Skin epidermis (tissue), 12 donors: ENCODE measurements around the gene PDE1A.

Source experiments
- H3K27ac ChIP-seq, 21 experiments: fragments of 200-600 bp; sonication (generic) in 11 of 21; one replicate each; pipeline ENCODE4 v1.5.0; 2020; ENCODE audit warnings: mild to moderate bottlenecking in 3 of 21, inconsistent platforms in 2 of 21, moderate library complexity in 2 of 21
- H3K4me3 ChIP-seq, 7 experiments: fragments of 200-600 bp; sonication (generic) in 2 of 7; one replicate each; pipeline ENCODE4 v1.5.0; 2020; ENCODE audit warnings: inconsistent platforms in 2 of 7, mild to moderate bottlenecking in 2 of 7, moderate library complexity in 1 of 7

Gene PDE1A

GRCh38 chr2:182166406-182166805 is 260.4 kb downstream of the PDE1A start:
- no peak overlapping the region for H3K27ac ChIP-seq
- H3K4me3 ChIP-seq, result no peak overlapping the region

GRCh38 chr2:182165202-182165601 is 261.6 kb downstream of the PDE1A start:
- Histone ChIP-seq H3K4me3 (no peak overlapping the region), H3K27ac (no peak overlapping the region)

- Histone ChIP-seq H3K4me3 (no peak overlapping the region), H3K27ac (no peak overlapping the region)
These were observed 262.1 kb downstream of the PDE1A start for GRCh38 chr2:182164686-182165085.

GRCh38 chr2:182163878-182164277 is 263.0 kb downstream of the PDE1A start:
- Histone ChIP-seq H3K27ac (no peak overlapping the region), H3K4me3 (no peak overlapping the region)

- H3K27ac ChIP-seq, result no peak overlapping the region
- no peak overlapping the region for H3K4me3 ChIP-seq
These were observed 278.5 kb downstream of the PDE1A start for GRCh38 chr2:182148344-182148743.

DNA sequence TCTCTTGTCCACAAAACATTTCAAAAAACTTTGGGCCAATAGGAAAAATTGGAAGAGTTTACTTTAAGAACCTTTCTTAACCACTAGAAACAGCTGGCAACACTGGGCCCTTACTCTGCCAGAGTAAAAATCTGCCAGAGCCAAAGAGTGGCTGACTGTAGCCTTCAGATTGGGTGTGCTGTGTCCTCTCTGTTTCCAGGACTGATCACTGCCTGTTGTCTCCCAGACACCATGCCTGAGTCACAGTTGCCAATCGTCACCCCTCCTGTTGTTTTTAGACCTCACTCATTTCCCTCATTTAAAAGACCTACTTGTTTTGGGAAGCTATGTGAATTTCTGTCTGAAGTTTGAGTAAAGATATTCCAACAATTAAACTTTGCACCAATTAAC is 282.1 kb downstream of the PDE1A start:
- Histone ChIP-seq H3K27ac (no peak overlapping the region), H3K4me3 (no peak overlapping the region)

DNA sequence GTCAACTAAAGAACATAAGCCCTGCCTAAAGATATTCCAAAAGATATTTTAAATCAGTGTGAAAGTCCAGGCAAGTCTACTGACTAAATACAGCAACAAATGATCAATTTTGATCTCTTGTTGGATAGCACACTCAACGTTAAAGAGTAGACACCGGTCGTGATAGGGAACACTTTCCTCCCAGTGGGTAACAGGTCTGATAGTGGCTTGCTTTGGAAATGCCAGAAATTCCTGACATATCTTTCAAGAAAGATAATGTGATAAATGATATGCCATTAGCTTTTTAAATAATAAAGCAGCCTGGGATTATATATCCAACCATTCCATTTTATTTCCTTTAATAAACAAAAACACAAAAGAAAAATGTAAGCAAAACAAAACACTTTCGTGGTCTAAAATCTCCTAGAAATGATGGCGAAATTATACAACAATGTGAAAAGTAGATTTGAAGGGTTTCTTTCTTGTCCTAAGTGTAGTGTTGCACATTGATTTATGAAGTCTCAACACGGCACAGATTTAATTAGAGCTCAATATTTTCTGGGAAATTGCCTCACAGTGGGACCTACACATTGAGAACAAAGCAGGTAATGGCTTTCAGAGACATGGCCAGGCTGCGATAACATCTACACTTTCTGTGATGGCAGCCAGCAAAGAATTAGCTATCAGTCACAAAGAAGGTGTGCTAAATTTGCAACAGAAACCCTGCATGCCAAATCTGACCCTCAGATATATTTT is 282.6 kb downstream of the PDE1A start:
- H3K4me3 ChIP-seq, result no peak overlapping the region
- H3K27ac ChIP-seq, result no peak overlapping the region

DNA sequence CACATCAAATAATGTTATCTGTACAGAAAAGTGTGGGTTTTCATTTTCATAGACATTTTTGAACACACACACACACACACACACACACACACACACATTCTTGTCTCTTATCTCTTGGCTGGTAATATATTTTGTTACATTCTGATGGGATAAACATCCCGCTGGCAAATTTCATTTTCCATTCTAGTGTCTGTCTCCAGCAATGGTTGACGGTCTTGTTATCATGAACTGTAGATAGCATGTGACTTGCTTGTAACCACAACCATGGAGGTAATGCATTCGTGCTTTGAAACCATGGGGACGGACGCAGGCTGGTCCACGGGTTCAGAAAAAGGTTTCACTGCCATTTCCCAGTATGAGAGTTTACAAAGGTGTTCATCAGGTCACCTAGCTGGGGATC is 284.8 kb downstream of the PDE1A start:
- H3K27ac ChIP-seq, result no peak overlapping the region
- H3K4me3 ChIP-seq, result no peak overlapping the region

GRCh38 chr2:182134201-182134600 is 292.6 kb downstream of the PDE1A start:
- Histone ChIP-seq H3K27ac (no peak overlapping the region), H3K4me3 (no peak overlapping the region)

- Histone ChIP-seq H3K4me3 (no peak overlapping the region), H3K27ac (no peak overlapping the region)
These were observed 293.5 kb downstream of the PDE1A start for GRCh38 chr2:182133195-182133891.

DNA sequence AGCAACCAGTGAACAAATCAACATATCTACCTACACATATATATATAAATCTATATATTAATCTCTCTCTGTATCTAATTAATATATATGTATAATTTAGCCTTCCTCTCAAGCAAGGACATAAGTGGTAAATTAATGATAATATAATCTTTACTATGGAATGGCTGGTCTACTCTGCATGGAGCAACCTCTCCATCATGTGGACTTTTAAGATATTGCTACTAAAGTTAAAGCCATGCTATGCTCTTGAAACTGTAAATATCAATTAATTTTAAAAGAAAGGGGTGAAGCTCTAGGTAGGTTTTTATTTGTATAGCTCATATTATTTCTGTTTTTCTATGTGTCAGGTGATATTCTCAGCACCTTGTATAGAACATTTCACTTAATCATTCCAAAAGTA is 294.2 kb downstream of the PDE1A start:
- H3K27ac ChIP-seq, result no peak overlapping the region
- no peak overlapping the region for H3K4me3 ChIP-seq

- Histone ChIP-seq H3K27ac (no peak overlapping the region), H3K4me3 (no peak overlapping the region)
These were observed 297.8 kb downstream of the PDE1A start for GRCh38 chr2:182128821-182129707.

DNA sequence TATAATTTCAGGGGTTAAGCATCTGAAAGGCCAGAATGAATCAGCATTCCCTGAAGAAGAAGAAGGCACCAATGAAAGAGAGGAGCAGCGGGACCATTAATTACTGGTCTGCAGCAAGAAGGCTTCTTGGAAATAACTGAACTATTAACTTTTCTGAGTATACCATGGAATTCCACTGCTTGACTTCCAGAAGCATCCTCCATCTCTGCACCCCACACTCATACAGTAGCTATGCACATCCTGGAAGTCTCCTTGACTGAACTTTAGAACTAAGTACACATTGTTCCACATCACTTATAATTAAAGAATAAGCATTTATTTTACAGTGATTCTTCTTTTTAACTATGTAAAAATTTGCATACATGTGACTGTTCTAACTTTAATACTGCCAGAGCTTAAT is 309.6 kb downstream of the PDE1A start:
- Histone ChIP-seq H3K4me3 (no peak overlapping the region), H3K27ac (no peak overlapping the region)

DNA sequence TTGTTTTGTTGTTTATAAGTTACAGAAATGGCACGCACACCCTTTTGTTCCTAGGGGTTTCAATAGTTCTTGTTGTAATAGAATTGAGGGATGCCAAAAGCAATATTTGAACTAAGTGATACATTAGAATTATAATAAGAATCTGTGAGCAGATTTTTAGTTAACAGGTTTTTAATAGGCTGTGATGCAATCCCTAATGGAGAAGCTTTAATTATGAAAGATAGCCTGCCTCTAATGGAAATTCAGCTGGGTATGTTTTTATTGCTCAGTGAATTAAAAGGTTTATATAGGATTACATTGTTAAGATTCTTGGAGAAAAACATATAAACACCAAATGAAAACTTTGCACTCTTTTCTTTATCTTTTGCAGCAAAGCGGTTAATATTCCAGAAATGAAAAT is 310.1 kb downstream of the PDE1A start:
- Histone ChIP-seq H3K4me3 (no peak overlapping the region), H3K27ac (no peak overlapping the region)

DNA sequence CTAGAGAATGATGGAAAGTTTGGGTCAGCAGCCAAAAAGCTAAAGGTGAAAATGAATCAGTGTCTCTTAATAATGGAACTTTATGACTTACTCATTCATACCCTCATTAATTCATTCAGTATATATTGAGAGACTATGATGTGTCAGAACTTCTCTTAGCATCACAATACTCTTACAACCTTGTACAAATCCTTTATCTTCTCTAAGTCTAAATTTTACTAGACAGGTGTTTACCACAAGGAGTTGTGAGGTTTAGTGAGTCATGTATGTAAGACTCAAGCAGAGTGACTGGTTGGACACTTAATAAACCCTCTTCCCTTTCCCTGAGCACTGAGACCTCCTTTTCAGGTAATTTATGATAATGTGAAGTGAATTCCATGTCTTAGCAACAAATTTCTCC is 311.6 kb downstream of the PDE1A start:
- Histone ChIP-seq H3K4me3 (no peak overlapping the region), H3K27ac (no peak overlapping the region)

DNA sequence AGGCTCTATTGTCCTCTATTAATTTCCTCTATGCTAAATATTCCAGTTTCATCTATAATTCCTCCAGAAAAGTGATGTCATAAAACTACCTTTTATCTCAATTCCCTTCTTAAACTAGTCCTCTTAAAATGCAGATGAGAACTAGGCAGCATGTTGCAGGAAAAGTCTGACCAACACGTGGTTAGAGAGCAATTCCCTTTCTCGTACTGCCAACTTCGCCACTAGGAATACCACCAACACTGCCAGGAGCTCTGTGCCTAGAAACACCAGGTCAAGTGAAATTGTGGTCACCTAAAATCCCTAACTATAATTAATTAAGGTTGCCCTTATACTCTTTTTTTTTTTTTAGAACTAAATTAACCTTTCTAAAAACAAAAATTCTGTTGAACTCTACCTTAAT is 313.5 kb downstream of the PDE1A start:
- H3K4me3 ChIP-seq, result no peak overlapping the region
- H3K27ac ChIP-seq, result no peak overlapping the region

GRCh38 chr2:182110347-182110746 is 316.5 kb downstream of the PDE1A start:
- Histone ChIP-seq H3K4me3 (no peak overlapping the region), H3K27ac (no peak overlapping the region)

- Histone ChIP-seq H3K4me3 (no peak overlapping the region), H3K27ac (no peak overlapping the region)
These were observed 323.3 kb downstream of the PDE1A start for GRCh38 chr2:182103526-182103925.

GRCh38 chr2:182101263-182101662 is 325.6 kb downstream of the PDE1A start:
- H3K4me3 ChIP-seq, result no peak overlapping the region
- H3K27ac ChIP-seq, result no peak overlapping the region

GRCh38 chr2:182098648-182099047 is 328.2 kb downstream of the PDE1A start:
- no peak overlapping the region for H3K4me3 ChIP-seq
- no peak overlapping the region for H3K27ac ChIP-seq
